ENCODE results near the gene DNAJA3.

GRCh38 chr16:4475880-4476788 lies 50.5 kb downstream of the DNAJA3 start, which contains the start of gene HMOX2:
- TF ChIP-seq EZH2 (IDR thresholded peaks at IDR 0.05; ENCODE audit: insufficient read depth, poor library complexity, severe bottlenecking): no peak
- no peak for TF ChIP-seq EZH2phosphoT487 (IDR thresholded peaks at IDR 0.05; ENCODE audit: insufficient read depth, low read depth)
